Stimulated activated CD8-positive, alpha-beta memory T cell treated with anti-CD3 and anti-CD28 coated beads, Interleukin-7, amount 100 ng/mL, for 48 hours (primary cell): ENCODE results near the gene PHPT1.
A peak's percentile ranks its signal among the peaks of the same experiment; 100 is the strongest.
"Not testable (repeated sequence)": the region's sequence is repeated elsewhere in the genome, so short reads cannot be mapped to it uniquely, and the experiment has no call there.

Experiments
- DNase-seq, 2 donors: peaks; one replicate each; pipeline ENCODE4 v3.0.0-alpha.2; 2020; ENCODE audit warnings: low read depth in 1 of 2; ENCODE audit errors: extremely low read depth in 1 of 2

Gene PHPT1

DNA sequence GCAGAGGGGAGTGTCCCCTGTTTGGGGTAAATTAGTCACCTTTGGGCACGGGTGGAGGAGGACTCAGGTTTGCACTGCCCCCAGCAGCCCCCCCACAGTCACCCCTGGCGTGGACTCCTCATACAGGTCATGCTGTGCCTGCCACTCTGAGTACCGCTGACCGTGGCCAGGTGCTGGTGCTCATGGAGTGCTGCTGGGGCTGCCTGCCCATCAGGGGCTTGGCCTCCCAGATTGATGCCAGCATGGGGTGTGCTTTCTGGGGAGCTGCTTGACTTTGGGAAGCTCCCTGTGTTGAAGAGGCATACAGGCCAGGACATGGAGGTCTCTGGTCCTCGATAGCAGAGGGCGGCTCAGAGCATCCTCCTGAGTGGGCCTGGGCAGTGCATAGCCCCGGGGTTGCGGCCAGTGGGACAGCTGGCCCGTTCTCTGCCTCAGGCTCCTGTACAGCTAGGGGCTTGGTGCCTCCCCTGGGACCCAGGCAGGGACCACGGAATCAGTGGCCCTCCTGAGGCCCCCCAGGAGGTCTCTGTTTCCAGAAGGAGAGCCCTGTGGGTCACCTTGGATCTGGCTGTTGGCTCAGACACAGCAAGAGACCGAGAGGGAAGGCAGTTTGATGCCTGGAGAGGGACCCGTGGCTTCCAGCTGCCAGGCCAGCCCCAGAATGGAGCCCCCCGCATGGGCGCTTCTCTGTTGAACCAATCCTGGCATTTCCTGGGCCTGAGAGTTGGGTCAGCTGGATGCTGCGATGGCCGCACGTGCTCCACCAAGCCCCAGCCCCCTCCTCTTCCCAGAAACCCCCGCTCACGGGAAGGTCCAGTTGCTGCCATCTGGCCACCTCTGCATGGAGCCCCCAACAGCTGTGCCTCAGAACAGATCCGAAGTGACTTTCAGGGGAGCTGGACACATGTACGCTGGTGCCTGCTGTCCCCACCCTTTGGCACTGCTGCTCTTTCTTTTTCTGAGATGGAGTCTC, 13.0 kb upstream of the PHPT1 start:
- no peak for DNase-seq

DNA sequence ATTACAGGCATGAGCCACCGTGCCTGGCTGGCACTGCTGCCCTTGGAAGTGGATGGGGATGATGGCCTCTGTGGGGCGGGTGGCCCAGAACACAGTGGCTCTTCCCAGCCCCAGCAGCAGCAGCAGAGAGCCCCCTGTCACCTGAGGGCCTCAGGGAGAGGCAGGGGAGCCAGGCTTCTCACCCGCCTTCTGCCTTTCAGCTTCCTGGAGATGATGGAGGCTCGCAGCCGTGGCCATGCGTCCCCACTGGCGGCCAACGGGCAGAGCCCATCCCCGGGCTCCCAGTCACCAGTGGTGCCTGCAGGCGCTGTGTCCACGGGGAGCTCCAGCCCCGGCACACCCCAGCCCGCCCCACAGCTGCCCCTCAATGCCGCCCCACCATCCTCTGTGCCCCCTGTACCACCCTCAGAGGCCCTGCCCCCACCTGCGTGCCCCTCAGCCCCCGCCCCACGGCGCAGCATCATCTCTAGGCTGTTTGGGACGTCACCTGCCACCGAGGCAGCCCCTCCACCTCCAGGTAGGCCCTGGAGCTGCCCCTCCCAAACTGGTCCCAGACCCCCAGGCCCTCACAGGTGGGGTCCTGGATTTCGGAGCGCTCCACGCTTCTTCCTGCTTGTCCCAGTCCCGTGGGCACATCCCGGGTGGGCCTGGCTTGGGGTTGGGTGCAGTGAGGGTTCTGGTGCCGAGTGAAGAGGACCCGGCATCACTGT, 11.9 kb upstream of the PHPT1 start:
- DNase-seq: no peak

DNA sequence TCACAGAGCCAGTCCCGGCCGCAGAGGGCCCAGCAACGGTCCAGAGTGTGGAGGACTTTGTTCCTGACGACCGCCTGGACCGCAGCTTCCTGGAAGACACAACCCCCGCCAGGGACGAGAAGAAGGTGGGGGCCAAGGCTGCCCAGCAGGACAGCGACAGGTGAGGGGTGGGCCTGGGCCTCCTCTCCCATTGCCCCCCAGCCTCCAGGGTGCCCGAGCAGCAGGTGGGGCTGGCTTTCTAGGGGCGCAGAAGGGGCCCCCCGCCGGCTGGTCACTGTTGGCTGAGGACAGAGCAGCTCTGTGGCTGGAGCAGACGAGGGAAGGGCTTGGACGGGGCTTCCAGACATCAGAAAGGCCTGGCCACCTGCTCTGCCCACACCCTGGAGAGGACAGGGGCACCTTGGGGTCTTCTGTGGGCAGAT, 11.3 kb upstream of the PHPT1 start:
- not testable (repeated sequence) for DNase-seq

DNA sequence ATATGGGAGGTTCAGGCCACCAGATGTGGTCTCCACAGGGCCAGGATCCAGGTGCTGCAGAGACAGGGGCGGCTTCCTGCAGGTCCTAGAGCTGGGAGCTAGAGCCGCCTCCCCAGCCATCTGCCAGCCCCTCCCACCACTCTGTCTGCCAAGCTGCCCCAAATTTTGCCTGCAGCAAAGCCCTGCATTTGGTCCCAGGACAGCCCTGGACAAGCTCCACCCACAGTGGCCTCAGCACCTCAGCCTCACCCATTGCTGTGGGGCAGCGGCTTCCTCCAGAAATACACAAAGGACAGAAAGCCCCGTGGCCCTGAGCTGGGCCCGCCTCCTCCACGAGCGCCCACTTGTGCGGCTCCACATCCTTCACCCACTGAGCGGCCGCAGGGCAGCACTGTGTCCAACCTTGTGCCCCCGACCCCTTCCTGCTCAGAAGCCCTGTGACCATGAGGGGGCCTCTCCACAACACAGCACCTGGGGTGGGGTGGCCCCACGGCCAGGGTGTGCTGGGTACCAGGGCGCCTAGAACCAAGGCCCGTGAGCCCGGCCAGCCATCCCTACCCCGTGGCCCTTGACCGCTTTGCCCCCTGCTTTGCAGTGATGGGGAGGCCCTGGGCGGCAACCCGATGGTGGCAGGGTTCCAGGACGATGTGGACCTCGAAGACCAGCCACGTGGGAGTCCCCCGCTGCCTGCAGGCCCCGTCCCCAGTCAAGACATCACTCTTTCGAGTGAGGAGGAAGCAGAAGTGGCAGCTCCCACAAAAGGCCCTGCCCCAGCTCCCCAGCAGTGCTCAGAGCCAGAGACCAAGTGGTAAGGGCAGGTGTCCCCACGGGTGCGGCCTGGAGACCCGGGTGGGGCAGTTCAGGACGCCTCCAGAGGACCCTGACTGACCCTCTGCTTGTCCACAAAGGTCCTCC, 10.6 kb upstream of the PHPT1 start:
- no peak for DNase-seq

DNA sequence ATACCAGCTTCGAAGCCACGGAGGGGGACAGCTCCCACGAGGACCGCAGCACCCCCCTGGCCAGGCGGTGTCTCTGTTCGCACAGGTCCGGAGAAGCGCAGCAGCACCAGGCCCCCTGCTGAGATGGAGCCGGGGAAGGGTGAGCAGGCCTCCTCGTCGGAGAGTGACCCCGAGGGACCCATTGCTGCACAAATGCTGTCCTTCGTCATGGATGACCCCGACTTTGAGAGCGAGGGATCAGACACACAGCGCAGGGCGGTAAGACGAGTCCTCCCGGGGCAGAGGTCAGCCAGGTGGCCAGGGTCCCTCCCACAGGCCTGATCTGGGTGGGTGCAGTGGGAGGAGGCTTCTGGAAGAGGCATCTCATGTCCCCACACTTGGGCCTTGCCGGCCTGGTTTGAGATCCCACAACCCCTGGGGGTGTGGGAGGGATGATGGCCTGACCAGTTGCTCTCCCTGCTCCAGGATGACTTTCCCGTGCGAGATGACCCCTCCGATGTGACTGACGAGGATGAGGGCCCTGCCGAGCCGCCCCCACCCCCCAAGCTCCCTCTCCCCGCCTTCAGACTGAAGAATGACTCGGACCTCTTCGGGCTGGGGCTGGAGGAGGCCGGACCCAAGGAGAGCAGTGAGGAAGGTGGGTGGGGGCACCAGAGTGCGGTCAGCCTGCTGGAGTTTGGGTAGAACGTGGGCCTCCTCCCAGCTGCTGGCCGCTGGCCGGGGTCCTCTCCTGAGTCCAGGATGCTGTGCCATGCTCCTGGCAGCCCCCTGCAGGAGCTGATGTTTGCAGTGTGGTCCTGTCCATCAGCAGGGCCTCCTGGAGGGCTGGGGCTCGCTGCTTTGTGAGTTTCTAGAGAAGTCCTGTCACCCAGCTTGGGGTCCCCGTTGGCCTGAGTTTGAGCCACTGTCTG, 9.7 kb upstream of the PHPT1 start:
- DNase-seq: no peak

DNA sequence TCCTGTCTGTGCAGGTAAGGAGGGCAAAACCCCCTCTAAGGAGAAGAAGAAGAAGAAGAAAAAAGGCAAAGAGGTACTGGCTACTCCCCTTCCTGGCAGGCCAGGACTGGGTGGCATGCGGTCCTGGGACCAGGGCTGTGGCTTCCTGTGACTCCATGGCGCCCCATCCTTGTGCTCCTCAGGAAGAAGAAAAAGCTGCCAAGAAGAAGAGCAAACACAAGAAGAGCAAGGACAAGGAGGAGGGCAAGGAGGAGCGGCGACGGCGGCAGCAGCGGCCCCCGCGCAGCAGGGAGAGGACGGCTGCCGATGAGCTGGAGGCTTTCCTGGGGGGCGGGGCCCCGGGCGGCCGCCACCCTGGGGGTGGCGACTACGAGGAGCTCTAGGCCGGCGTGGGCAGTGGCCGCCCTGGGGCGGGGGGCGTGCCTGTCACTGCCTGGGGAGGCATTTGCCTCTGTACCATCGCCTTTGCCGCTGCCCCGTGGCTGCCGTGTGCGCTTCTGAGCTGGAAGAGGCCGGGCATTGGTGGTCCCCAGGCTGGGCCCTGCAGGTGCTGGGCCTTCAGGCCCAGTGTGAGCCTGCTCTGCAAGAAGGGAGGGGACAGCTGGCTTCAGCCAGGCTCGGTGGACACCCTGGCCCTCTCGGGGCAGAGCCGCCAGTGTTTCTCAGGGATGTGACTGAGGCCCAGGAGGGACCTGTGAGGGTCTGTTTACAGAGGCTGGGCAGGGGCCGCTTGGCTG, 8.9 kb upstream of the PHPT1 start:
- DNase-seq: no peak

DNA sequence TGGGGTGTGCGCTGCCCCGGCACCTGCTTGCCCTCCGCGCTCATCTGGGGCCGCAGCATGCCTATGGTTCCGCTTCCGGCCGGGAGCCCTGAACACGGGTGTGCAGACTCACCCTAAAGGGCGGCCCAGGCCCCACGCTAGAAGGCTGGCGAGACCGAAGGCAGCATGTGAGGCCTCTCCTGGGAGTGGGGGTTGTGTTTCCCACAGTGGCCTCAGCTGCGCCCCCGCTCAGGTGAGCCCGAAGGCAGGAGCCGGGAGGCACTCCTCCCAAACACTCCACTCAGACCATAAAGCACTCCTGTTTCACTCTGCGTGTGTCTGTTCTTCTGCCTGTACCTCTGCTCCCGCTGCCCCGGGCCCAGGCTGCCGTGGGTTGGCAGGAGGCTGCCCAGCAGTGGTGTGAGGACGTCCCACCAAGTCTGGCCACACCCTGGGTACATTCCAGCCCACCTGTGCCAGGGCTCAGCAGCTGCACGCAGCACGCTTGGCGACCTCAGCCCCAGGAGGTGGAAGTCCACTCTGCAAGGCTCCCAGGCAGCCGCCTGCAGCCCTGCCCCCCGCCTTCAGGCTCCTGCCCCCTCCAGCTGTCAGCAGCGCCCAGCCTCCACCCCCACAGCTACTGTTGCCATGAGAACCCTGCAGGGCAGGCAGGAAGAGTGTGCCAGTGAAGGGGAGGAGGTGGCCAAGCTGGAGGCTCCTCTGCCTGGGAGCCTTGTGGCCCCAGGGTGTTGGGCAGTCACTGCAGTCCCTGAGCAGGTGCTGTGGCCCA, 8.1 kb upstream of the PHPT1 start:
- no peak for DNase-seq

DNA sequence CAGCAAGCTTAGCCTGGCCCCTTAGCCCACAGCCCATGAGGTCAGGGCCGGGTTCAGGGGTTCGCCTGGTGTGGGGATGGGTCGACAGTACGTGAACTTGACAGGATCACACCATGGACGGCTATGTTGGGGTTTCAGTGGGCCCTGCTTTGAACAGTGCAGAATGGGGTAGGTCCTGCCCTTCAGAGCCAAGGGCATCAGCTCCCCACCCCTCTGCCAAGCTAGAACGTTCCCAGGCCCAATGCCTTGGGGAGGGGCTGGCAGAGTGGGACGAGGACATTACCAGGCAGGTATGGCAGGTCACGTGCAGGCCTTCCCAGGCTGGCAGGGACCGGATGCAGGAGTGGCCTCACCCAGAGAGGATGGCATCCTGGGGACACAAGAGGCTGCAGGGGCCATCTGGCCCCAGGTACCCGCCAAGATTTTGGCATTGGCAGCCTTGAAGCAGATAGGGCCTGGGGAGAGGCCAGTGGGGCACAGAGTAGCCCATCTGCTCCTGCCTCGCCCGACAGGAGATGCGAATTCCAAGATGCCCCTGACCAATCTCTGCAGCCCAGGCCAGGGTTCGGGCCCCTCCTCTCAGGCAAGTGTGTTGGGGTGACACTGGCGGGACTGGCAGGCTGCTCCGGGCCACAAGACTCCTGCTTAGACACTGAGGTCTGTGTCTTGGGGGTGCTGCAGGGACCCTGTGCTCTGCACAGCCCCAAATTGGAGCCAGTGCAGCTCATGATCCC, 7.4 kb upstream of the PHPT1 start:
- not testable (repeated sequence) for DNase-seq

DNA sequence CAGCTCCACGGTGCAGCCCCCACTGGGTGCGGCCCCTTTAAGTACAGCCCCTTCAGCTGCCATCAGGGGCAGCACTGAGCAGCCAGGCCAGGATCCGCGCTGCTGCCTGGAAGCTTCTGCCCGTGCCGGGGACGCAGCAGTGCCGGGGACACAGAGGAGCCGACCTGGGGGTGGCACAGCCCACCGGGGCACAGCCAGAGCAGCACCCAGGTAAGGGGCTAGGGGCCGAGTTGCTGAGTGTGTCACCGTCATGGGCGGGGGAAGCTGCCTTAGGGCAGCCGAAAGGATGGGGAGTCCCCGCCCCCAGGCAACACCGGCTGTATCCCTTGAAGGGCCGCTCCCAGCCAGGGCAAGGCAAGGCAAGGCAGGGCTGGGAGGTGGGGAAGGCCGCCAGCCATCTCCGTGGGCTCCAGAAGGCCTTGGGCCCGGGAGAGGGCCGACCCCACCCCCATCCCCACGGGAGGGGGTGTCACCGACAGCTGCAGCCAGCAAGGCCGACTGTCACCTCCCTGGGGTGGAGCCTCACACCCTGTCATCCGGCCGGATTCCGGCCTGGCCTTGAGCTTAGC, 6.7 kb upstream of the PHPT1 start, which contains the start of gene AJM1:
TSS of gene AJM1 (plus strand) at position 99 of the 569 bp plus-strand sequence. CDS start 1,937 bp downstream, outside the sequence.
- peak in 1 of 2 donors; percentile 65 for DNase-seq

DNA sequence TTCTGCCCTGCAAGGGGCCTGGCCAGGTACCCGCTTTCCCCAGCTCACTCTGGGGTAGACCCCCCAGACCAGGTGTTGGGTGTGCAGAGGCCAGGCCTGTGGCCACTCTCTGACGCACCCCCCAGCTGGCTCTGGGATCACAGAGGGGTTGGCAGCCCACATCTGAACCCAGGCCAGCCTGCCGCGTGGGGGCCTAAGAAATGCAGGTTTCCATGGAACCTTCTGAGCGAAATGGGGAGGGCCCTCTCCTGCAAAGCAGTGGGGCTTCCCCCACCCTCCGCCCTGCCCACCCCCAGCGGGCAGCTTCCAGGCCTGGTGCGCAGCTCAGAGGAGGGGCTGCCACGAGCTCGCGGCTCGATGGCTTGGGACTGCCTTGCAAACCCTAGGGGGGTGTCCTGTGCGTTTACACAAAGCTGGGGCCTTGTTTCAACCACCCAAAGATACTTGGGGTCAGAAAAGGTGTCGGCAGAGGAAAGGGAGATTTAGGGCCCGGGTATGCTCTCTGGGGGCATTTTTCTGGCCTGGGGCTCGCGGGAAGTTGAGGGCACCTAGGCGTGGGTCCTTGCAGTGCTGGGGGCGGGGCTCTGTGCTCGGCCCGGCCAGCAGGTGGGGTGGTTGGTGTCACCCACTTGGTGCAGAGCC, 5.9 kb upstream of the PHPT1 start:
- DNase-seq: not testable (repeated sequence)

DNA sequence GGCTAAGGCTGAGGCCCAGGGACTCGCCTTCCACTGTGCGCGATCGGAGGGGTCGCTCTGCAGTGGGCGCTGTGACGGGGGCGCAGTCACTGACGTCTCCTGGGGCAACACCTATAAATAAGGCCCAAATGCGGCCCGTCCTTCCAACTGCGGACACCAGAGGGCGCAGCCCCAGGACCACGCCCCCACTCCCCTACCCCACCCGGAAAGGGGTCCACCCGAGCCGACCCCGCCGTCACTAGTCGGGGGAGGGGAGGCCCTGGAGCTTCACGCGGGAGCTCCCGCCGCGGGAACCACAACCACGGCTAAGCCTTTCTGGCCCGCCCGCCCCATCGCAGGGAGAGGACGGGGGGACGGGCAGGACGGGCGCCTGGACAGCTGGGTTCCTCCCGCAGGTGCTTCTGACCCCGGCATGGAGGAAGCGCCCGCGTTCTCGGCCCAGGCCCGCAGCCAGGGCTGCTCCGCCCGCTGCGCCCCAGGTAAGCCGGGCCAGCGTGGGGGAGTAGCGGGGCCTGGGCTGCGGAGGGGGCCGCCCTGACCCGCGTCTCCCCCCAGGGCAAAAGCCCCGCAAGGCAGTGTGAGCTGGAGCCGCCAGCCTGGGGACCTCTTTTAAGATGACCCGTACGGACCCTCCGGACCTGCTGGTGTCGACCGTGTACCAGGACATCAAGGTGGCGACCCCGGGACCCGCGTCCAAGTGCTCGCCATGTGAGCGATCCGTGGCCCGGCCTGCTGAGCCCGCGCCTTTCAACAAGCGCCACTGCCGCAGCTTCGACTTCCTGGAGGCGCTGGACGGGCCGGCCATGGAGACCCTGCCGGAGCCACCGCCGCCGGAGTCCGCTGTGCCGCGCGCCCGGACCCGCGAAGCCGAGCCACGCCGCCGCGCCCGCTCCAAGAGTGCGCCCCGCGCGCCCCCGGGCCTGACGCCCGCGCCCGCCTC, 5.1 kb upstream of the PHPT1 start:
- DNase-seq: peak in 1 of 2 donors; percentile 28

DNA sequence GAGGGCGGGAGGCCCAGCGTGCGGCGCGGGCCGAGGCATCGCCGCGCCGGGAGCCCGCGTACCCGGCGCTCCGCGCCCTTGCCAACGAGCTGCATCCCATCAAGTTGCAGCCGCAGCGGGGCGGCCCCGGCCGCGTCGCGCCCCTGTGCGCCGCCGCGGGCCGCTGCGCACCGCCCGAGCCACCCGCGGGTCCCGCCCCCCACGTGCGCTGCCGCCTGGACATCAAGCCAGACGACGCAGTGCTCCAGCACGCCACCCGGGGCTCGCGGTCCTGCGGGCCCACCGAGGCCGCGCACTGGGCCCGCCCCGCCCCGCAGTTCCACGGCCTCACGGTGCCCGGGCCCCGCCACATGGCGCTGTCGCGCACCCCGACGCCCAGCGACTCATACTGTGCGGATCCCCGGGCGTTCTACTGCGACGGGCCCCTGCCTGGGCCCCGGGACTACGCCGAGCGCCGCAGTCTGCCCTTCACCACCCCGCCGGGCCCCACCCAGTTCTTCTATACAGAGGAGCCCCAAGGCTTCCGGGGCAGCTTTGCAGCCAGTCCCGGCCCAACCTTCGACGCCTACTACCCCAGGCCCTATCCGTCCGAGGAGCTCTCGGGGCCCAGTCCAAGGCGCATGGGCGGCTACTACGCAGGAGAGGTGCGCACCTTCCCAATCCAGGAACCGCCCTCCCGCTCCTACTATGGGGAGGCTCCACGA, 4.3 kb upstream of the PHPT1 start:
- DNase-seq: no peak

DNA sequence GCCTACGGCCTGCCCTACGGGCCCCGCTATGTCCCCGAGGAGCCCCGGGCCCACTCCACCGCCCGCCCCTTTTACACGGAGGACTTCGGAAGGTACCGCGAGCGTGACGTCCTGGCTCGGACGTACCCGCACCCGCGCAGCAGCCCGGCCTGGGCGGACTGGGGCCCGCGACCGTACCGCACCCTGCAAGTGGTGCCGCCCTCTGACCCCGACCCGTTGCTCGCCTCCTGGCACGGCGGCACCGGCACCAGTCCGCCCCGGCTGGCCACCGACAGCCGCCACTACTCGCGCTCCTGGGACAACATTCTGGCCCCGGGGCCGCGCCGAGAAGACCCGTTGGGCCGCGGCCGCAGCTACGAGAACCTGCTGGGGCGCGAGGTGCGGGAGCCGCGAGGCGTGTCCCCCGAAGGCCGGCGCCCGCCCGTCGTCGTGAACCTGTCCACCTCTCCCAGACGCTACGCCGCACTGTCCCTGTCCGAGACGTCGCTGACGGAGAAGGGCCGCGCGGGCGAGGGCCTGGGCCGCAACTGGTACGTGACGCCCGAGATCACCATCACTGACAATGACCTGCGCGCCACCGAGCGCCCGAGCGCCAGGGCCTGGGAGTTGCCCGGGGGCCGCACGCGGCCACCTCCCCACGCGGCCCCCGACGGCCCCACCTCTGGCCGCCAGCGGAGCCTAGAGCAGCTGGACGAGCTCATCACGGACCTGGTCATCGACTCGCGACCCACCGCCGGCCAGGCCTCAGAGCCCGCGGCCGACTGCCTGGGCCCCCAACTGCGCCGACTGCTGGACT, 3.5 kb upstream of the PHPT1 start:
- no peak for DNase-seq

DNA sequence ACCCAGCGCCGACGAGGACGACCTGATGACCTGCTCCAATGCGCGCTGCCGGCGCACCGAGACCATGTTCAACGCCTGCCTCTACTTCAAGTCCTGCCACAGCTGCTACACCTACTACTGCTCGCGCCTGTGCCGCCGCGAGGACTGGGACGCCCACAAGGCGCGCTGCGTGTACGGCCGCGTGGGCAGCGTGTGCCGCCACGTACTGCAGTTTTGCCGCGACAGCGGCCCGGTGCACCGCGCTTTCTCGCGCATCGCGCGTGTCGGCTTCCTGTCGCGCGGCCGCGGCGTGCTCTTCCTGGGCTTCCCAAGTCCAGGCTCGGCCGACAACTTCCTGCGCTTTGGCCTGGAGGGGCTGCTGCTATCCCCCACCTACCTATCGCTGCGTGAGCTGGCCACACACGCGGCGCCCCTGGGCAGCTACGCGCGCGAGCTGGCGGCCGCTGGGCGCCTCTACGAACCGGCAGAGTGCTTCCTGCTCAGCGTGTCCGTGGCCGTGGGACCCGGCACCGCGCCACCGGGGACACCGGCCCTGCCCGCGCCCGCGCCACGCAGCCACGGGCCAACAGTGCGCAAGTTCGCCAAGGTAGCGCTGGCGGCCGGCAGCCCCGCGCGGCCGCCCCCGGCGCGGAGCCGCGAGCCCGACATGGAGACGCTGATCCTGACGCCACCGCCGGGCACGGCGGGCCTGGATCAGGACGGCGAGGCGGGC, 2.7 kb upstream of the PHPT1 start:
- DNase-seq: no peak
